K562 (cell line): Measurements from ENCODE around the gene VDAC2. TPM values are rescaled to one million over a fixed set of nuclear protein-coding genes. Genes with fewer than 3 reads are reported as not detected.

Experiments
- BACH1 ChIP-seq: fragments of 200-800 bp; sonication (Bioruptor generic); IDR thresholded peaks from 2 replicates; pipeline ENCODE4 v1.6.1; 2016; ENCODE audit warnings: missing genetic modification characterization, missing compliant biosample characterization
- BCOR ChIP-seq: fragments of 450-650 bp; IDR thresholded peaks from 2 replicates; pipeline ENCODE4 v1.6.1; 2016
- BRD9 ChIP-seq: fragments of 450-650 bp; IDR thresholded peaks from 2 replicates; pipeline ENCODE4 v1.6.1; 2018; ENCODE audit warnings: low read depth; ENCODE audit not compliant: partially characterized antibody
- HNRNPK ChIP-seq: fragments of 200-400 bp; formaldehyde crosslinking; IDR thresholded peaks from one replicate; pipeline ENCODE4 v1.6.1; 2018; ENCODE audit warnings: mild to moderate bottlenecking, low read depth, low read length; ENCODE audit not compliant: poor library complexity, severe bottlenecking
- MTA1 ChIP-seq: fragments of 450-650 bp; IDR thresholded peaks from 2 replicates; pipeline ENCODE4 v1.6.1; 2017; ENCODE audit warnings: borderline replicate concordance
- MTA3 ChIP-seq: fragments of 450-650 bp; formaldehyde crosslinking; IDR thresholded peaks from 2 replicates; pipeline ENCODE4 v1.6.1; 2017; ENCODE audit warnings: mild to moderate bottlenecking, borderline replicate concordance
- MTF1 ChIP-seq: fragments of 250-450 bp; sonication (Bioruptor Pico); IDR thresholded peaks from 2 replicates; pipeline ENCODE4 v1.9.0; 2021; ENCODE audit warnings: moderate library complexity, mild to moderate bottlenecking, inconsistent platforms, borderline replicate concordance
- NBN ChIP-seq: fragments of 450-650 bp; IDR thresholded peaks from 2 replicates; pipeline ENCODE4 v1.6.1; 2016; ENCODE audit warnings: low read depth, mild to moderate bottlenecking
- POLR2G ChIP-seq: fragments of 200-400 bp; formaldehyde crosslinking; IDR thresholded peaks from 2 replicates; pipeline ENCODE4 v1.6.1; 2017; ENCODE audit warnings: low read depth, mild to moderate bottlenecking, antibody characterized with exemption, low read length, moderate library complexity
- SREBF1 ChIP-seq: fragments of 150-350 bp; IDR thresholded peaks from 2 replicates; pipeline ENCODE4 v1.6.1; 2014; ENCODE audit warnings: antibody characterized with exemption, low read depth, low read length, borderline replicate concordance
- ZBTB1 ChIP-seq: sonication (generic); formaldehyde crosslinking; IDR thresholded peaks from 2 replicates; pipeline ENCODE4 v1.8.1; 2023; ENCODE audit warnings: missing genetic modification reagents, low read depth, mild to moderate bottlenecking, borderline replicate concordance
- ZNF584 ChIP-seq: fragments of 200-800 bp; sonication (Bioruptor generic); IDR thresholded peaks from 2 replicates; pipeline ENCODE4 v1.6.1; 2016; ENCODE audit warnings: low read depth, mild to moderate bottlenecking, missing genetic modification characterization, missing compliant biosample characterization
- ZNF592 ChIP-seq: fragments of 450-650 bp; IDR thresholded peaks from 2 replicates; pipeline ENCODE4 v1.6.1; 2017; ENCODE audit warnings: antibody characterized with exemption, mild to moderate bottlenecking
- polyA plus RNA-seq, 8 experiments: library from polyadenylated mRNA; depleted of rRNA in 4 of 8; stranded (reverse) in 5 of 8; unstranded in 3 of 8; fragments of >200 nt; fragmentation: Nextera tagmentation in 2 of 8; fragmentation: Illumina TruSeq in 1 of 8; extraction: Ambion mirVana in 2 of 8; extraction: Trizol in 1 of 8; gene quantifications; 2 replicates each; pipeline versions ENCODE4 v1.2.1 to v1.2.3, GENCODE V29; 2011 to 2014; ENCODE audit warnings: inconsistent platforms in 1 of 8, missing spikeins in 1 of 8
- total RNA-seq, 7 experiments: library from RNA; depleted of rRNA in 6 of 7; stranded (reverse); fragments of >200 nt in 6 of 7; fragmentation: Illumina TruSeq in 2 of 7; extraction: Trizol in 2 of 7; gene quantifications; 2 replicates each; pipeline versions ENCODE4 v1.2.1 to v1.2.3, GENCODE V29; 2011 to 2021; ENCODE audit warnings: low replicate concordance in 1 of 7
- TF ChIP-seq, protein P1 (sequence below), 2 experiments: fragments of 450-650 bp; formaldehyde crosslinking in 1 of 2; IDR thresholded peaks; 2 replicates each; pipeline versions ENCODE4 v1.4.0 to v1.6.1; 2014 to 2020; ENCODE audit warnings: mild to moderate bottlenecking in 2 of 2, borderline replicate concordance in 1 of 2, low read depth in 1 of 2
- TF ChIP-seq, protein P2 (sequence below): sonication (generic); formaldehyde crosslinking; IDR thresholded peaks from 2 replicates; pipeline ENCODE4 v1.8.0; 2022; ENCODE audit warnings: mild to moderate bottlenecking, low read depth, missing genetic modification reagents

VDAC2 gene
- total and polyA plus RNA-seq, 9 of the 15 experiments (the other 6 are each of a cell fraction or from before 2014, with no cell fraction given), result 139 to 450 (median 250) TPM

DNA sequence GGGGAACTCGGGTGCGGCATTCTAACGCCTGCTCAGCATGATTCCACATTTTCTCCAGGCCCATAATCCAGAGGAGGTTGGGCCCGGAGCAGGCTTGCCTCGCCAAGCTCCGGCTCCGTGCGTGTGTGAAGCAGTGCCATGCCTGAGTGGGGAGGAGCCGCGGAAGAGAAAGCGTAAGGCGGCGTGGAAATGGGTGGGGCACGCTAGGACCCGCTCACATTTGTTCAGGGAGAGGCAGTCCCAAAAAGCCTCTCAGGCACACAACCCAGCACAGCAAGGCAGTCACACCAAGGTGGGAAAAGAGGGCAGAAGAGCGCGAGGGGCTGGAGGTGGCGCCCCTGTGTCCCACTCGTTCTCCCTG, 695 bp upstream of the VDAC2 start (continued):
- TF ChIP-seq, protein P1, sequence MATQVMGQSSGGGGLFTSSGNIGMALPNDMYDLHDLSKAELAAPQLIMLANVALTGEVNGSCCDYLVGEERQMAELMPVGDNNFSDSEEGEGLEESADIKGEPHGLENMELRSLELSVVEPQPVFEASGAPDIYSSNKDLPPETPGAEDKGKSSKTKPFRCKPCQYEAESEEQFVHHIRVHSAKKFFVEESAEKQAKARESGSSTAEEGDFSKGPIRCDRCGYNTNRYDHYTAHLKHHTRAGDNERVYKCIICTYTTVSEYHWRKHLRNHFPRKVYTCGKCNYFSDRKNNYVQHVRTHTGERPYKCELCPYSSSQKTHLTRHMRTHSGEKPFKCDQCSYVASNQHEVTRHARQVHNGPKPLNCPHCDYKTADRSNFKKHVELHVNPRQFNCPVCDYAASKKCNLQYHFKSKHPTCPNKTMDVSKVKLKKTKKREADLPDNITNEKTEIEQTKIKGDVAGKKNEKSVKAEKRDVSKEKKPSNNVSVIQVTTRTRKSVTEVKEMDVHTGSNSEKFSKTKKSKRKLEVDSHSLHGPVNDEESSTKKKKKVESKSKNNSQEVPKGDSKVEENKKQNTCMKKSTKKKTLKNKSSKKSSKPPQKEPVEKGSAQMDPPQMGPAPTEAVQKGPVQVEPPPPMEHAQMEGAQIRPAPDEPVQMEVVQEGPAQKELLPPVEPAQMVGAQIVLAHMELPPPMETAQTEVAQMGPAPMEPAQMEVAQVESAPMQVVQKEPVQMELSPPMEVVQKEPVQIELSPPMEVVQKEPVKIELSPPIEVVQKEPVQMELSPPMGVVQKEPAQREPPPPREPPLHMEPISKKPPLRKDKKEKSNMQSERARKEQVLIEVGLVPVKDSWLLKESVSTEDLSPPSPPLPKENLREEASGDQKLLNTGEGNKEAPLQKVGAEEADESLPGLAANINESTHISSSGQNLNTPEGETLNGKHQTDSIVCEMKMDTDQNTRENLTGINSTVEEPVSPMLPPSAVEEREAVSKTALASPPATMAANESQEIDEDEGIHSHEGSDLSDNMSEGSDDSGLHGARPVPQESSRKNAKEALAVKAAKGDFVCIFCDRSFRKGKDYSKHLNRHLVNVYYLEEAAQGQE (IDR thresholded peaks at IDR 0.05; ENCODE audit: borderline replicate concordance), result no peak
- TF ChIP-seq, protein P1 (CRISPR knock-in tag; IDR thresholded peaks at IDR 0.05; ENCODE audit: low read depth), result 0 out of 2 replicates have a peak, but pooled peaks have one; percentile 22
- no peak for TF ChIP-seq SREBF1
- TF ChIP-seq POLR2G, result peak; percentile 48
- TF ChIP-seq MTA1, result peak; percentile 66
- 0 out of 2 replicates have a peak, but pooled peaks have one; percentile 10 for TF ChIP-seq MTA3
- TF ChIP-seq, protein P2, sequence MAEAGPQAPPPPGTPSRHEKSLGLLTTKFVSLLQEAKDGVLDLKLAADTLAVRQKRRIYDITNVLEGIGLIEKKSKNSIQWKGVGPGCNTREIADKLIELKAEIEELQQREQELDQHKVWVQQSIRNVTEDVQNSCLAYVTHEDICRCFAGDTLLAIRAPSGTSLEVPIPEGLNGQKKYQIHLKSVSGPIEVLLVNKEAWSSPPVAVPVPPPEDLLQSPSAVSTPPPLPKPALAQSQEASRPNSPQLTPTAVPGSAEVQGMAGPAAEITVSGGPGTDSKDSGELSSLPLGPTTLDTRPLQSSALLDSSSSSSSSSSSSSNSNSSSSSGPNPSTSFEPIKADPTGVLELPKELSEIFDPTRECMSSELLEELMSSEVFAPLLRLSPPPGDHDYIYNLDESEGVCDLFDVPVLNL (CRISPR knock-in tag), result peak; percentile 17; the same call in 1 of the 2 replicates
- peak; percentile 86 for TF ChIP-seq NBN
- no peak for TF ChIP-seq MTF1
- TF ChIP-seq BCOR, result peak; percentile 6; the same call in 1 of the 2 replicates
- TF ChIP-seq BRD9, result peak; percentile 88
- TF ChIP-seq BACH1 (tag), result peak; percentile 64; the same call in 1 of the 2 replicates
- TF ChIP-seq ZNF584 (CRISPR knock-in tag), result peak; percentile 80; the same call in 1 of the 2 replicates
- peak; percentile 93 for TF ChIP-seq ZNF592
- no peak for TF ChIP-seq HNRNPK
- TF ChIP-seq ZBTB1 (CRISPR knock-in tag), result peak; percentile 70; the same call in 1 of the 2 replicates
